ENCODE measurements around the gene STK32B. TPM values are rescaled to one million over a fixed set of nuclear protein-coding genes. Genes with fewer than 3 reads are reported as not detected.

Gene STK32B
- total RNA-seq, 2 experiments from 2014 or later: not detected

- no peak for TF ChIP-seq CTCF (conservative IDR thresholded peaks at IDR 0.05; ENCODE audit: low read length)
- no peak for TF ChIP-seq EZH2phosphoT487 (IDR thresholded peaks at IDR 0.05; ENCODE audit: borderline replicate concordance, low read depth, low read length)
- Histone ChIP-seq H3K4me3 (ENCODE audit: low read depth, low read length, poor library complexity, severe bottlenecking) (no peak overlapping the region), H3K9me3 (ENCODE audit: low read length) (no peaks in the 10 kb centered on the region), H2AFZ (ENCODE audit: low read length) (no peak overlapping the region), H3K79me2 (ENCODE audit: insufficient read depth, low read depth, low read length) (no peaks in the 10 kb centered on the region), H3K27ac (ENCODE audit: low read depth, low read length, poor library complexity, severe bottlenecking) (no peak overlapping the region), H3K4me2 (ENCODE audit: low read length) (no peak overlapping the region), H3K36me3 (ENCODE audit: insufficient read depth, low read length) (no peaks in the 10 kb centered on the region), H3K4me1 (ENCODE audit: insufficient read depth, low read length, poor library complexity, severe bottlenecking) (no peaks in the 10 kb centered on the region), H4K20me1 (ENCODE audit: insufficient read depth, low read length) (no peaks in the 10 kb centered on the region), H3K9me2 (ENCODE audit: insufficient read depth, low read length) (no peaks in the 10 kb centered on the region)
- ChIA-PET POLR2A (no interaction called here), CTCF (ENCODE audit: unreplicated experiment) (no interaction called here)
- DNase-seq (ENCODE audit: low spot score): no peak
- no TSS peak for BruUV-seq (replicated peaks)
- intact Hi-C loops (cut with micrococcal nuclease; ENCODE audit: unreplicated experiment): no loop called here
These were observed 378.5 kb downstream of the STK32B start for GRCh38 chr4:5429747-5430146.

GRCh38 chr4:5433196-5433595 lies 381.9 kb downstream of the STK32B start:
- CTCF ChIA-PET (ENCODE audit: unreplicated experiment): no interaction called here

GRCh38 chr4:5435201-5435600 lies 383.9 kb downstream of the STK32B start:
- H4K20me1 ChIP-seq (ENCODE audit: insufficient read depth, low read length): no peaks in the 10 kb centered on the region
- H3K9me3 ChIP-seq (ENCODE audit: low read length): no peaks in the 10 kb centered on the region
- no peak overlapping the region for H3K4me3 ChIP-seq (ENCODE audit: low read depth, low read length, poor library complexity, severe bottlenecking)
- intact Hi-C loops (cut with micrococcal nuclease; ENCODE audit: unreplicated experiment): no loop called here
- no TSS peak for BruUV-seq (replicated peaks)
- H3K4me1 ChIP-seq (ENCODE audit: insufficient read depth, low read length, poor library complexity, severe bottlenecking): no peaks in the 10 kb centered on the region
- H2AFZ ChIP-seq (ENCODE audit: low read length): no peak overlapping the region
- H3K9me2 ChIP-seq (ENCODE audit: insufficient read depth, low read length): no peaks in the 10 kb centered on the region
- ChIA-PET CTCF (ENCODE audit: unreplicated experiment) (no interaction called here), POLR2A (no interaction called here)
- no peak overlapping the region for H3K4me2 ChIP-seq (ENCODE audit: low read length)
- H3K27ac ChIP-seq (ENCODE audit: low read depth, low read length, poor library complexity, severe bottlenecking): no peak overlapping the region
- H3K36me3 ChIP-seq (ENCODE audit: insufficient read depth, low read length): no peaks in the 10 kb centered on the region
- DNase-seq (ENCODE audit: low spot score): no peak
- H3K79me2 ChIP-seq (ENCODE audit: insufficient read depth, low read depth, low read length): no peaks in the 10 kb centered on the region
- no peak for TF ChIP-seq CTCF (conservative IDR thresholded peaks at IDR 0.05; ENCODE audit: low read length)
- no peak for TF ChIP-seq EZH2phosphoT487 (IDR thresholded peaks at IDR 0.05; ENCODE audit: borderline replicate concordance, low read depth, low read length)

More at GRCh38 chr4:5433196-5433595, 381.9 kb downstream of the STK32B start:
- no peaks in the 10 kb centered on the region for H3K9me2 ChIP-seq (ENCODE audit: insufficient read depth, low read length)
- no peak overlapping the region for H3K4me3 ChIP-seq (ENCODE audit: low read depth, low read length, poor library complexity, severe bottlenecking)
- H3K4me2 ChIP-seq (ENCODE audit: low read length): no peak overlapping the region
- no peaks in the 10 kb centered on the region for H3K9me3 ChIP-seq (ENCODE audit: low read length)
- no TSS peak for BruUV-seq (replicated peaks)
- no peaks in the 10 kb centered on the region for H3K36me3 ChIP-seq (ENCODE audit: insufficient read depth, low read length)
- no peak for TF ChIP-seq EZH2phosphoT487 (IDR thresholded peaks at IDR 0.05; ENCODE audit: borderline replicate concordance, low read depth, low read length)
- TF ChIP-seq CTCF (conservative IDR thresholded peaks at IDR 0.05; ENCODE audit: low read length): no peak
- H3K27ac ChIP-seq (ENCODE audit: low read depth, low read length, poor library complexity, severe bottlenecking): no peak overlapping the region
- DNase-seq (ENCODE audit: low spot score): no peak
- no peak overlapping the region for H2AFZ ChIP-seq (ENCODE audit: low read length)
- H3K4me1 ChIP-seq (ENCODE audit: insufficient read depth, low read length, poor library complexity, severe bottlenecking): no peaks in the 10 kb centered on the region
- H4K20me1 ChIP-seq (ENCODE audit: insufficient read depth, low read length): no peaks in the 10 kb centered on the region
- POLR2A ChIA-PET: no interaction called here
- intact Hi-C loops (cut with micrococcal nuclease; ENCODE audit: unreplicated experiment): no loop called here
- no peaks in the 10 kb centered on the region for H3K79me2 ChIP-seq (ENCODE audit: insufficient read depth, low read depth, low read length)
